Activated naive CD8-positive, alpha-beta T cell (primary cell): ENCODE results near the gene ZNF710.
A peak's percentile ranks its signal among the peaks of the same experiment; 100 is the strongest.

Source experiments
- H3K27ac Mint-ChIP-seq: one replicate; pipeline ENCODE4 v1.8.0; 2021; ENCODE audit warnings: mixed read lengths
- H3K27me3 Mint-ChIP-seq: one replicate; pipeline ENCODE4 v1.8.0; 2021; ENCODE audit warnings: mixed read lengths
- H3K36me3 Mint-ChIP-seq: one replicate; pipeline ENCODE4 v1.8.0; 2021; ENCODE audit warnings: mixed read lengths
- H3K4me1 Mint-ChIP-seq: one replicate; pipeline ENCODE4 v1.8.0; 2021; ENCODE audit warnings: low read depth, mixed read lengths
- H3K4me3 Mint-ChIP-seq: one replicate; pipeline ENCODE4 v1.8.0; 2021; ENCODE audit warnings: mild to moderate bottlenecking, mixed read lengths
- H3K9me3 Mint-ChIP-seq: one replicate; pipeline ENCODE4 v1.8.0; 2021; ENCODE audit warnings: low read depth, mixed read lengths

The ZNF710 gene

DNA sequence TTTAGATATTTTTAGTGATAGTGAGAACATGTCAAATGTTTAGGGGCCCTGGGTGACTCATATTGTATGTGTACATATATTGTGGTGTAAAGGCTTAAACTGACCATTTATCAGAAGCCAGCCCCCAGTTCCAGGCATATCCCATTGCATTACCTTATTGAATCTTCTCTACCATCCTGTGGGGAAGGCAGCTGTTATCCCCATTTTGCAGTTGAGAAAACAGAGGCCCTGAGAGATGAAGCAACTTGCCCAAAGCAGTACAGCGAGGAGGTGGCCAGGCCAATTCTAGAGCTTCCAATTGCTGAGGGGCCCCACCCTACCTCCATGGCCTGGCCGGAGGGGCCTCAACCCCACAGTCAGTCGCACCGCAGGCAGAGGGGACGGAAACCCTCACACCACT, 47.9 kb downstream of the ZNF710 start:
- Mint-ChIP-seq H3K4me3 (no peak overlapping the region), H3K36me3 (no peaks in the 10 kb centered on the region), H3K27me3 (no peaks in the 10 kb centered on the region), H3K9me3 (no peaks in the 10 kb centered on the region), H3K27ac (no peak overlapping the region), H3K4me1 (peaks cover 3% of the 10 kb centered on the region)

GRCh38 chr15:90049666-90050604, 48.8 kb downstream of the ZNF710 start:
- Mint-ChIP-seq H3K27me3 (no peaks in the 10 kb centered on the region), H3K4me1 (peaks cover 2% of the 10 kb centered on the region), H3K4me3 (no peak overlapping the region), H3K27ac (peak overlapping the region; percentile 35), H3K9me3 (no peaks in the 10 kb centered on the region), H3K36me3 (no peaks in the 10 kb centered on the region)

DNA sequence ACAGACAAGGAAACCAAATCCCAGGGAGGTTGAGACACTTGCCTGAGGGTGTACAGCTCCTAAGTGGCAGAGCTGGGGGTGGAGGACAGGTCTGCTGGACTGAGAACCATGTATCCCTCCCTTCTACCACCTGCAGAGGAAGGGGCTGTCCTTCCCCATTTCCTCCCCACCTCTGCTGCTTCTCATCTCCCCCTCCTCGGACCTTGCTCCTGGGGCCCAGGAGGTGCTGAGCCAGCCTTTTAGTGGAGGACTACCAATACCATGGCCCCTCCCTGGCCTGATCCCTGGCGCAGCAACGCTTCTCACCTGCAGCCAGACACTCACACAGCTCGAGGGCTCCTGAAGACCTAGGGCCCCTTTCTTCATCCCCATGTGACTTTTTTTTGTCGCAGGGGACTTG, 50.8 kb downstream of the ZNF710 start:
- Mint-ChIP-seq H3K4me3 (no peak overlapping the region), H3K4me1 (no peaks in the 10 kb centered on the region), H3K27ac (no peak overlapping the region), H3K27me3 (no peaks in the 10 kb centered on the region), H3K36me3 (no peaks in the 10 kb centered on the region), H3K9me3 (no peaks in the 10 kb centered on the region)

DNA sequence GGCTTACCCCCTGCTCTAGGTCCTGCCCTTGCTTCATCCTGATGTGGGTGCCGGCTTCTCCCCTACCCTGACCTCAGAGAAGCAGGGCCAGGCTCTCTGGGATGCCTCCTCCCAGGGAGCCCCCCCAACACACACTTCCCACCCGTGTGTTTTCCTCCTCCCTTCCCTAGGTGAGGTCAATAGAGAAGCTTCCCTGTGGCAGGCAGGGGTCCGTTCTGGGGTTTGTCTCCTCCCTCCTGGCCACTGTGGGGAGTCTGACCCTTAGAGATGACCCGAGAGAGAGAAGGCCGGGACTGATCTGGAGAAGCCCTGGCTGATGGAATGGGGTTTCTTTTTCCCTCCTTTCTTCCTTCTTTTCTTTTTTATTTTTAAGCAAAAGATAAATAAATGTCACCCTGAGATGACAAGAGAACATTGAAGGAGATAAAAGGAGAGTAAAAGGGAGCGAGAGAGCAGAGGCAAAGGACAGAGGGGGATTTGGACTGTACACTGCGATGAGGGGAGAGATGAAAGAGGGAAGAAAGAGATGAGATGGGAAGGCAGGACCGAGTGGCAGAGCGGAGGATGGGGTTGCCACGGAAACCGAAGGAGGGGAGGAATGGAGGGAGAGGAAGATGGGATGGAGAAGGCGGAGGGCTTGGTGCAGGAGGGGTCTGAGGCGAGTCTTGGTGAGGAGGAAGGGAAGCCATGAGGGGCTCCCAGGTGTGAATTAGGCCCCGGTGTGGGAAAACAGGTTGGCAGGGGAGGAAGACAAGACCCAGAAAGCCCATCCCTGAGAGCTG, 52.8 kb downstream of the ZNF710 start:
- H3K36me3 Mint-ChIP-seq, result no peaks in the 10 kb centered on the region
- no peak overlapping the region for H3K4me3 Mint-ChIP-seq
- no peaks in the 10 kb centered on the region for H3K27me3 Mint-ChIP-seq
- no peak overlapping the region for H3K27ac Mint-ChIP-seq
- H3K4me1 Mint-ChIP-seq, result peaks cover 9% of the 10 kb centered on the region
- no peaks in the 10 kb centered on the region for H3K9me3 Mint-ChIP-seq

GRCh38 chr15:90054618-90055097, 53.5 kb downstream of the ZNF710 start:
- no peaks in the 10 kb centered on the region for H3K27me3 Mint-ChIP-seq
- no peaks in the 10 kb centered on the region for H3K36me3 Mint-ChIP-seq
- H3K4me1 Mint-ChIP-seq, result peaks cover 17% of the 10 kb centered on the region
- H3K9me3 Mint-ChIP-seq, result no peaks in the 10 kb centered on the region
- H3K4me3 Mint-ChIP-seq, result no peak overlapping the region
- no peak overlapping the region for H3K27ac Mint-ChIP-seq

- Mint-ChIP-seq H3K36me3 (no peaks in the 10 kb centered on the region), H3K9me3 (no peaks in the 10 kb centered on the region), H3K27ac (no peak overlapping the region), H3K4me1 (peaks cover 22% of the 10 kb centered on the region), H3K27me3 (no peaks in the 10 kb centered on the region), H3K4me3 (no peak overlapping the region)
Measured at GRCh38 chr15:90055182-90055581, 54.1 kb downstream of the ZNF710 start.

DNA sequence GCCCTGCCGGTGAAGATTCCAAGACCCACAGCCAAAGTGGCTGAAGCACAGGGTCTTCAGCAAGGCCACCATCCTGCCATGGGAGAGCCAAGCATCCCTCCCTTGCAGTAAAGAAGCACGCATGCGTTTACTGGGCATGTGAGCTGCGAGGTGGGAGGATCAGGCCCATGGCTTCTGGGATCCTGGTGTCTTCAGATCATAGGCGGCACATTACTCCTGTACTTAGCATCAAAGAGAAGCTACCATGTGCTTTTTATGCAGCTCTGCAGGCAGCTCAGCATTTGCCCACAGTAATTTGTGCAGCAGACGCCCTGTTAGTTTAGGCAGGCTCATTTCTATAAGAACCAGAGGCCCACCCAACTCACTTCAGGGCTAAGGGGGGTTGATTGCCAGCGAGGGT, 55.4 kb downstream of the ZNF710 start:
- Mint-ChIP-seq H3K36me3 (no peaks in the 10 kb centered on the region), H3K4me1 (peaks cover 27% of the 10 kb centered on the region), H3K9me3 (no peaks in the 10 kb centered on the region), H3K4me3 (no peak overlapping the region), H3K27ac (no peak overlapping the region), H3K27me3 (no peaks in the 10 kb centered on the region)

- H3K4me1 Mint-ChIP-seq, result peaks cover 37% of the 10 kb centered on the region
- no peak overlapping the region for H3K4me3 Mint-ChIP-seq
- no peaks in the 10 kb centered on the region for H3K27me3 Mint-ChIP-seq
- no peaks in the 10 kb centered on the region for H3K36me3 Mint-ChIP-seq
- H3K27ac Mint-ChIP-seq, result no peak overlapping the region
- H3K9me3 Mint-ChIP-seq, result no peaks in the 10 kb centered on the region
Measured at GRCh38 chr15:90058308-90058707, 57.2 kb downstream of the ZNF710 start.

DNA sequence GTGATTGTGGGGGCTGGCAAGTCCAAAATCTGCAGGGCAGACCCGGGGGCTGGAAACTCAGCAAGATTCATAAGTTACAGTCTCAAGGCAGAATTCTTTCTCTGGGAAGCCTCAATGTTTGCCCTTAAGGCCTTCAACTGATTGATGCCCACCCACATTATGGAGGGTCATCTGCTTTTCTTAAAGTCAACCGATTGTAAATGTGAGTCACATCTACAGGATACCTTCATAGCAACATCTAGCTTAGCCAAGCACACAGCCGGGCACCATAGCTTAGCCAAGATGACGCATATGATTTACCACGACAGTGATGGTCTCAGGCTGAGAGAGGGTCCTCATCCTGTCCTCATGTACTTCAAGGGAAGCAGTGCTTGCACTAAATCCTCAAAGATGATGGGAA, 57.7 kb downstream of the ZNF710 start:
- Mint-ChIP-seq H3K4me3 (peak overlapping the region; percentile 27), H3K4me1 (peaks cover 39% of the 10 kb centered on the region), H3K9me3 (no peaks in the 10 kb centered on the region), H3K27ac (peak overlapping the region; percentile 91), H3K27me3 (no peaks in the 10 kb centered on the region), H3K36me3 (no peaks in the 10 kb centered on the region)

GRCh38 chr15:90059208-90059985, 58.3 kb downstream of the ZNF710 start:
- Mint-ChIP-seq H3K36me3 (no peaks in the 10 kb centered on the region), H3K27me3 (no peaks in the 10 kb centered on the region), H3K4me1 (peaks cover 40% of the 10 kb centered on the region)

DNA sequence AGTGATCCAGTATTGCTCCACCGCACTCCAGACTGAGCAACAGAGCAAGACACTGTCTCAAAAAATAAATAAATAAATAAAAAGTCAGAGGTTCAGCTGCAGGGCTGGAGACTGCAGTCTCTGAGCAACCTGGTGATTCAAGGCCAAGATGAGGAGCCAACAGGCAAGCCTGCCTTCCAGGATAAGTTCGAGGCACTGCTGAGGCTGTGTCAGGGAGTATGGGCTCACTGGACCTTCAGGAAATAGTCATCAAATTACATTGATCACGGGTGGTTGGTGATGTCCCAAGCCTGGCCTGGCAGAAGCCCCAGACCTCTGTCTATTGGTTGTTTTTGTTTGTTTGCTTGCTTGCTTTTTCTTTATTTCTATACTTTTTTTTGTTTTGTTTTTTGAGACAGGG, 59.7 kb downstream of the ZNF710 start:
- Mint-ChIP-seq H3K27me3 (no peaks in the 10 kb centered on the region), H3K4me3 (no peak overlapping the region), H3K36me3 (no peaks in the 10 kb centered on the region), H3K27ac (no peak overlapping the region), H3K9me3 (no peaks in the 10 kb centered on the region), H3K4me1 (peaks cover 40% of the 10 kb centered on the region)

More at GRCh38 chr15:90059208-90059985, 58.3 kb downstream of the ZNF710 start:
- H3K9me3 Mint-ChIP-seq, result no peaks in the 10 kb centered on the region
- H3K27ac Mint-ChIP-seq, result peak overlapping the region; percentile 91
- H3K4me3 Mint-ChIP-seq, result peak overlapping the region; percentile 27

DNA sequence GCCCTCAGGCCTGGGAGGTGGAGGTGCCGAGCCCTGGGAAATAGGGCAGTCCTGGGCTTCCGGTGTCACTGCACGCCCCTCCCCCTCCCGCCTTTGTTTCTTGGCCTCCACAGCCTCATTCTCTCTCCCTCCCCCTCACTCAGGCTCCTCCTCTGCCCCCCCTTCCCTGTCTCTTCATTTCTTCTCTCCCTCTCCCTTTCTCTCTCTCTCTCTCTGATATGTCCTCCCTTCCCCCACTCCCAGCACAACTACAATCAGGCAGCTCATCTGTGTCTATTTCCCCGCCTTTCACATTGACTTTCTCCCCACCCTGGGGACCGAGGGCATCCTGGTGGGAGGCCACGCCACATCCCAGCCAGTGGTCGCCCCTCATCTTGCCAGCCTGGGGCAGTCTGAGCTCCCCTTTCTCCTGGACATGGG, 60.9 kb downstream of the ZNF710 start:
- Mint-ChIP-seq H3K9me3 (no peaks in the 10 kb centered on the region), H3K4me1 (peaks cover 40% of the 10 kb centered on the region), H3K36me3 (no peaks in the 10 kb centered on the region), H3K4me3 (no peak overlapping the region), H3K27me3 (no peaks in the 10 kb centered on the region), H3K27ac (peak overlapping the region; percentile 61)

DNA sequence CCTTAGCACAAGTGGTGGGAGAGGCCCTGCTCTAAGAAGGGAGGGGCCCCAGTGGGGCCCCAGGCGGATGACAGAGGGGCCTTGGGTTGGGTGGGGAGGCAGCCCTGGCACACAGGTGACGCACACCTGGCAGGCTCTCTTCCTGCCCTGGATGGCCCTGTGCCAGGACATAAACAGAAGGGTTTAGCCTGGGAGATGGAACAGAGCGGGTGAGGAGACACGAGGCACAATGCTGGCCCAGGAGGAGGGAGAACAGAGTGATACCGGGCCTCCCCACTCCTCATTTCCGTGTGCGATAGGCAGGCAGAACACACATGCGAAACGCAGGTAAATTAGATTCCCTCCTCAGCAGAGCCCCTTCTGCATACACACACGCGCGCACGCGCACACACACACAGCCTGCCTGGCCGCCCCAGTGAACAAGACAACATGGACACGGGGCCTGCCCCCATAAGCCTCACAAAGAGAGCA, 61.4 kb downstream of the ZNF710 start:
- H3K4me1 Mint-ChIP-seq, result peaks cover 40% of the 10 kb centered on the region
- H3K36me3 Mint-ChIP-seq, result no peaks in the 10 kb centered on the region
- H3K27me3 Mint-ChIP-seq, result no peaks in the 10 kb centered on the region
- H3K9me3 Mint-ChIP-seq, result no peaks in the 10 kb centered on the region
- H3K27ac Mint-ChIP-seq, result peak overlapping the region; percentile 58
- H3K4me3 Mint-ChIP-seq, result no peak overlapping the region

DNA sequence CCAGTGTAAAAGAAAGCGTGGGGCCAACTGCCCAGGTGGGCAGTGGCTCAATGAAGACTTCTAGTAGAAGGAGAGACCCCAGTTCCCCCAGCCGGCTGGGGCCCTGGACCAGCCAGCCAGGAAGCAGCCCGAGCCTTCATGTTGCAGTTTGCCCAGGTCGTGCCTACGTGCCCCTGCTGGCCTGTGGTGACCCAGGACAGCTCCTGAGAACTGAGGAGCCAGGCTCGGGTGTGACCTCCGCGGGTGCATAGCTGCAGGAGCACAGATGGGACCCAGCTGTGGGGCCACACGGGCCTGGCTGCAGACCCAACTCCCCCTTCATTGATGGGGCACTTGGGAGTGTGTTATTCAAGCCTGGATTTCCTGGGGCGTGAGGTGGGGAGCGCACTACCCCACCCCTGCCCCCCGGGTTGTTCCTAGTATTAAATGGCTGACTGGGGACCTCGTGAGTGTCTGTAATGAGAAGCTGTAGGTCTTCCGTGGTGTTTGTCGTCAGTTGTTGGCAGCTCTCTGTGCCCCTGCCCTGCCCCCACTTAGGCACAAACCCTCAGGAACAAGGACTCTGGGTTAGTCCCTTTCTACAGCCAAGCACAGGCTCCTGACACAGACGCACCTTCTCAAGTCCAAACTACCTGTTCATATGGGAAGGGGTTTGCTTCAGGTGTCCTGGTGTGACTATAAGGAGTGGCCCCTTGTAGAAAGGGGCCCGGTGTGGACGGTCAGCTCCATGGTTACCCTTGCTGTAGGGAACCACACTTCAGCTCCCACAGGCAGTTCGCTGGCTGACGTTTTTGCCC, 62.0 kb downstream of the ZNF710 start:
- Mint-ChIP-seq H3K36me3 (no peaks in the 10 kb centered on the region), H3K27me3 (no peaks in the 10 kb centered on the region), H3K9me3 (no peaks in the 10 kb centered on the region), H3K4me1 (peaks cover 38% of the 10 kb centered on the region), H3K27ac (peak overlapping the region; percentile 61), H3K4me3 (peak overlapping the region; percentile 38)
